Measurements from ENCODE around the gene SCAPER.
"Not testable (repeated sequence)": the region's sequence is repeated elsewhere in the genome, so short reads cannot be mapped to it uniquely, and the experiment has no call there.

Gene SCAPER

GRCh38 chr15:76483018-76483417, 422.1 kb downstream of the SCAPER start:
- no peak for DNase-seq (ENCODE audit: low read depth)

DNA sequence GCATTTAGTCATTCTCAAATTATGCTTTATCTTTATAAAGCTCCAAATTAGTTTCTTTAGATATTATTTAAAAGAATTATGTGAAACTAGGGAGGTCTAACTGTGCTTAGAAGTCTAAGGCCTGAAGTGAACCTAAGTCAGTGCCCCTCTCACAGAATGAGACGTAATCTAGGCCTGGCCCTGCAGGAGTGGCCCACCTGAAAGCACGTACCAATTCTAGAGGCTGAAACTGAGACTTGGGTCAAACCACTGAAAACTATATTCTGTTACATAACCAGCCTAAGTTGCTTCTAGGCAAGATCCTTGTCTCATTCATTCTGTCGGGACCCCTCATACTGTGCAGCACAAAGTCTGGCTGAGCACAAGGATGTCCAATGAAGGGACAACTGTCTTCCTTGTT, 424.9 kb downstream of the SCAPER start:
- DNase-seq (ENCODE audit: low read depth), result no peak

DNA sequence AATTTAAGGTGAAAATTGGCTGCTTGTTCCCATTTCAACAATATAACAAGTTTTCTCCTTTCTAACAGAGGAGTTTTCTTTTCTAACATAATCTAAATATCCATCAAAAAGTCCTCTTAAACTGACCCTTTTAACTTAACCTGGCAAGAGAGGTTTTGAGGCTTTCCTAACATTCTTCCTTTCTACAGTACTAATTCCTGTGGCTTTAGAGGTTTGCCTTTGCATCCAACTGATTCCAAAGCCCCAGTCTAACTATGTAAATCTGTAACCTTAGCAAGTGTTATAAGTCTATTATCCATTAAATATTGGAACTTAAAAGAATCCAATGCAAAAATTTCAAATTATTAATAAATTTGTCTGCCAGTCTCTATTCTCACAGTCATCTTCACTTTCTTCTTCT, 434.4 kb downstream of the SCAPER start:
- no peak for DNase-seq (ENCODE audit: low read depth)

DNA sequence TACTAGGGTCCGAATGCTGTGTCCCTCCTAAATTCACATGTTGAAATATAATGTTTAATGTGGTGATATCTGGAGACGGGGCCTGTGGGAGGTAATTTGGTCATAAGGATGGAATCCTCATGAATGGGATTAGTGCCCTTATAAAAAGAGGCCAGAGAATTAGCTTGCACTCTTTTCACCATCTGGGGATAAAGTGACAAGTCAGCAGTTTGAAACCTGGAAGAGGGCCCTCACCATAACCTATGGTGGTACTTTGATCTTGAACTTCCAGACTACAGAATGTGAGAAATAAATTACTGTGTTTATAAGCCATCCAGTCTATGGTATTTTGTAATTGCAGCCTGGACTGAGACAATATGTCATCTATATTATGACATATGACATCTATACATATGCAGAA, 436.4 kb downstream of the SCAPER start:
- DNase-seq (ENCODE audit: low read depth), result no peak

DNA sequence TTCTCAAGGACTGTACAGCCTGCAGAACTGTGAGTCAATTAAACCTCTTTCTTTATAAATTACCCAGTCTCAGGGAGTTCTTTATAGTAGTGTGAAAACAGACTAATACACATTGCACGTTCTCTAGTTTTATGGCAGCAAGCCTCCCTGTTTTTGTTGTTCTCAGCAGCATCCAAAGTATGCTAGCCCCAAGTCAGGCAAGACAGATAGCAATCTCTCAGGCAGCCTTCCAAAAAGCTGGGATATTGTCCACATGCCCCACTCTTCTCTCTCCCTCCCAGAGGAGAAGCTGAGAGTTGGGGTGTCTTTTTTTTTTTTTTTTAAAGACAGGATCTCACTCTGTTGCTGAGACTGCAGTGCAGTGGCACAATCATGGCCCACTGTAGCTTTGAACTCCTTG, 438.0 kb downstream of the SCAPER start:
- DNase-seq (ENCODE audit: low read depth), result no peak

GRCh38 chr15:76465728-76466127, 439.4 kb downstream of the SCAPER start:
- no peak for DNase-seq (ENCODE audit: low read depth)

DNA sequence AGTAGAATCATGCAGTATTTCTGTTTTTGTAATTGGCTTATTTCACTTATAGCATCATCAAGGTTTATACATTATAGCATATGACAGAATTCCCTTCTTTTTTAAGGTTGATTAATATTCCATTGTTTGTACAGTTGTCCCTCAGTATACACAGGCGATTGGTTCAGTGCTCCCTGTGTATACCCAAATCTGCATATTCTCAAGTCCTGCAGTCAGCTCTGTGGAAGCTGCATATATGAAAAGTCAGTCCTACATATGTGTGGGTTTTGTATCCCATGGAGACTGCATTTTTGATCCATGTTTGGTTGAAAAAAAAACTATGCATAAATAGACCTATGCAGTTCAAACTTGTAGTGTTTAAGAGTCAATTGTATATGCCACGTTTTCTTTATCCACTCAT, 440.9 kb downstream of the SCAPER start:
- no peak for DNase-seq (ENCODE audit: low read depth)

DNA sequence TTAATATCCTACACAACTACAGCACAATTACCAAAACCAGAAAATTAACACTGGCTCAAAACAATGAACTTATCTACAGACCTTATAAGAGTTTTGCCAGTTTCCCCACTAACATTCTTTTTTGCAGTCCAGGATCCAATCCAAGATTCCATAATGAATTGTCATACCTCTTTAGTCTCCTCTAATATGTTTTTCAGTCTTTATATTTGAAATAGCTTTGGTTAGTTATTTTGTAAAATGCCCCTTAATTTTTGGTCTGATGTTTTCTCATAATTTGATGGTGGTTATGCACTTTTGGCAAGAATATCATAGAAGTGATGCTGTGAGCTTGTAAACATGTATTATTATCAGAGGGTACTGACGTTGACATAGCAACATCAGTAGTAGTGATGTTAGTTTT, 444.3 kb downstream of the SCAPER start:
- DNase-seq (ENCODE audit: low read depth), result no peak

GRCh38 chr15:76460347-76460746, 444.8 kb downstream of the SCAPER start:
- DNase-seq (ENCODE audit: low read depth), result no peak

DNA sequence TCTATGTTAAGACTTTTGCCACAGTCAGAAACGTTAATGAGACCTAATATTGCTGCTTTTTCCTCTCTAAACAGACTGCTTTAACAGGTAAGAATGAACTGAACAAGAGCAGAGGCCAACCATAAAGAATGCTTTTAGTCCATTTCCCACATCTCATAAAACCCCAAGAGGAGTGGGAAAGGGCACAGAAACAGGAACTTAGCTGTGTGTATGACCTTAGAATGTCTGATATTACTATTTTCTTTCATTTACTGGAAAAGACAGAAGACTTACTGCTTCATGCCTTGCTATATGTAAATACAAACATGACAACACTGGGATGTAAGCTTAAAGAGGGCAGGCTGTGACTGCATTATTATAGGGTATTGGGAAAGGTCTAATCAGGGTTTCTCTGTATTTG, 453.6 kb downstream of the SCAPER start:
- DNase-seq (ENCODE audit: low read depth), result no peak

- DNase-seq (ENCODE audit: low read depth), result no peak
Observed at GRCh38 chr15:76449455-76449854, 455.7 kb downstream of the SCAPER start.

DNA sequence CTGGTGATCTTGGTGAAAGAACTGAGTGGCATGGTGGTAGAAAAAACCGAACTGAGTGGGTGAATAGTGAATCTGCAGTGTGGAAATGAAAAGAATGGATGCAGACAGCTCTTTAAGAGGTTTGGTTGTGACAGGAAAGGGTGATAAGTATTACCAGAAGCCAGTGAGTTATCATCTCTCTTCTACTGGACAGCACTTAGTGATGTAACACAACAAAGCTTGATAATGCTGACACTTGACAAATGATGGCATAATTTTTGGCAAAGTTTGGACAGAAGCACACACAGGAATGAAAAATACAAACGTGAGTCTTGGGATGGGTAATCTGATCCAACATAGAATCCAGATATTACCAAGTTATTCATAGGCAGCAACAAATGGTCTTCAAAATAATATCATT, 456.4 kb downstream of the SCAPER start:
- no peak for DNase-seq (ENCODE audit: low read depth)

- no peak for DNase-seq (ENCODE audit: low read depth)
Observed at GRCh38 chr15:76447728-76448441, 457.3 kb downstream of the SCAPER start.

- DNase-seq (ENCODE audit: low read depth), result no peak
Observed at GRCh38 chr15:76440441-76440840, 464.7 kb downstream of the SCAPER start.

DNA sequence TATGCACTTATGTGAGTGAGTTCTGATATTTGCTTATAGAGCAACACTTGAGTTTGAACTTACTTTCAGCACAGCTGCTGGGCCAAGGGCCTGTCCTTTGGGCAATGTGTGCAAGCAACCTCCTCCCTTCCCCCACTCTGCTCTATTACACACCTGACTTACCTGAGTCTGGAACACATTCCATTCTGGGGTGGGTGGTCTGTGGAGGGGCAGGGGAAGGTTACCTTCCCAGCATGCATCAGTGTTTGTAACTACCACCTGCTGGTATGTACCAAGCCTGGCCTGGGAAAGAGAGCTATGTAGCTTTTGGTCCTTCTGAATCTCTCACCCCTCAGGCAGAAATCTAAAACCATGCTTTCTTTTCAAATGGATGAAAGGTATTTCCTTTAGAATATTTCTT, 465.6 kb downstream of the SCAPER start:
- DNase-seq (ENCODE audit: low read depth), result no peak

- no peak for DNase-seq (ENCODE audit: low read depth)
Observed at GRCh38 chr15:76433798-76434400, 471.2 kb downstream of the SCAPER start.

DNA sequence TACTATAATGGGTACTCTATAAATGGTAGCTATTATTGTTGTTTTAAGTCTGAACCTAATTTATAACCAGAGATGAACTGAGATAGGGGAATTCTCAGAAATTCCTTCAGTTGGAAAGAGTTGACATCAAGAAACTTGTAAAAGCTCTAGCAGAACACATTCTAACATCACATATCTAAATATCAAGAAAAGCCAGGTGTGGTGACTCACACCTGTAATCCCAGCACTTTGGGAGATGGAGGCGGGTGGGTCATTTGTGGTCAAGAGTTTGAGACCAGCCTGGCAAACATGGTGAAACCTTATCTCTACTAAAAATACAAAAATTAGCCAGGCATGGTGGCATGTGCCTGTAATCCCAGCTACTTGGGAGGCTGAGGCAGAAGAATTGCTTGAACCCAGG, 472.1 kb downstream of the SCAPER start:
- DNase-seq (ENCODE audit: low read depth), result not testable (repeated sequence)

DNA sequence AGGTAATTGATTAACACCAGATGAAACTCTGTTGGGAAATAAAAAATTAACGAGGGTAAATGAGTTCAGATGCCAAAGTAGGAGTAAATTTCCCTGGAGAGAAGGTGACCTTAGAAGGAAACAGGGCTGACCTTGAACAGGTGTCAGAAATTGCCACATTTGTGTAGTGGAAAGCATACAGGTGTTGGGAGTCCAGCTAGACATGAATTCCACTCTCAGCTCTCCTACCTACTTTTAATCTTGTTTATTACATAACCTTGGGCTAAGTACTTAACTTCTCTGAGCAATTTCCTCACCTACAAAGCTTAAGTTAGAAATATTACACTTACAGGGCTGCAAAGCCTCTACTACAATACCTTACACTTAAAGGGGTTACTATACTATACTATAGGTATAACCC, 472.5 kb downstream of the SCAPER start:
- DNase-seq (ENCODE audit: low read depth), result no peak

GRCh38 chr15:76431971-76432370, 473.2 kb downstream of the SCAPER start:
- no peak for DNase-seq (ENCODE audit: low read depth)

- DNase-seq (ENCODE audit: low read depth), result not testable (repeated sequence)
Observed at GRCh38 chr15:76430711-76431110, 474.4 kb downstream of the SCAPER start.

- DNase-seq (ENCODE audit: low read depth), result no peak
Observed at GRCh38 chr15:76429661-76430060, 475.5 kb downstream of the SCAPER start.

DNA sequence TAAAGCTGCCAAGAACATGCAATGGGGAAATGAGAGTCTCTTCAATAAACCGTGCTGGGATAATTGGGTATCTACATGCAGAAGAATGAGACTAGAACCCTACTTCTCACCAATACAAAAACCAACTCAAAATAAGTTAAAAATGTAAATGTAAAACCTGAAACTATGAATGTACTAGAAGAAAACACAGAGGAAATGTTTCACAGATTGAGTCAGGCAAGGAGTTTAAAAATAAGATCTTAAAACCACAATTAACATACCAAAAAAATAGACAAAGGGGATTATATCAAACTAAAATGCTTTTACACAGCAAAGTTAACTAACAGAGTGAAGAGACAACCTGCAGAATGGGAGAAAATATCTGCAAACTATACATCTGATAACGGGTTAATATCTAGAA, 478.2 kb downstream of the SCAPER start:
- DNase-seq (ENCODE audit: low read depth), result no peak

DNA sequence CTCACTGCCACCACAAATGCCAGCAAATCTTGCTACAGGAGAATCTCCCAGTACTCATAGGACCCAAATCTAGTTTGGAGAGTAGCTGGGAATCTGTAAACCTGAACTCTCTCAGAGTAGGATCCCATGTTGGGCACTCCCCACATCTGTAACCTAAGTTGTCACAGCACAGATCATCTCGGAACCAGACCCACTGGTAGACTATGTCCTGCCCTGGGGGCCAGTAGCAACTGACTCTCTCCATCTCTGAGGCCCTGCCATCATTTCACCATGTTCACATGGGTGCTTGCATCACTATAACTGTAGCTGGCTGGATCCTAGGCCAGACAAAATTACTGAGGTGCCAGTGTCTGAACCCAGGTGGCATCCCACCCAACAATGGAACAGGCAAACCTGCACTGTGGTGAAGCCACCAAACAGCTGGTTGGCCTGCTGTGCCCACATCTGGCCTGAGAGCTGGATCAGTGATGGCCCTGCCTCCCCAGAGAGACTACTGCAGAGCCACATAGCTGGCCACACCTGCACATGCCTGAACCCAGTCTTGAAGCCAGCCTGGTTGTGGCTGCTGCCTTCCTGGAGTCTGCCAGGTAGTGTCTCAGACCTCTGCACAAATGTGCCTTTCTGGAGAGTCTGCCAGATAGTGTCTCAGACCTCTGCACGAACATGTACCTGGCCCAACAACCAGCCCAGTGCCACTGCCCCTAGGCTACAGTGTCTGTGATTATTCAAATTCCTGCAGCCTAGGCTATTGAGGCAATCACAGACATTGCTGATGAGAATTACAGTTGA, 486.6 kb downstream of the SCAPER start:
- no peak for DNase-seq (ENCODE audit: low read depth)
